Upper lobe of right lung (tissue), 1 donor: ENCODE results near the gene BASP1. TPM values are rescaled to one million over a fixed set of nuclear protein-coding genes. Genes with fewer than 3 reads are reported as not detected.
A peak's percentile ranks its signal among the peaks of the same experiment; 100 is the strongest.
"Not testable (repeated sequence)": the region's sequence is repeated elsewhere in the genome, so short reads cannot be mapped to it uniquely, and the experiment has no call there.

Source experiments
- ATAC-seq: fragments of 200-7000 bp; cut with Tn5 transposase; one replicate; pipeline ENCODE4 v1.9.1; 2020; ENCODE audit warnings: mild to moderate bottlenecking, moderate library complexity
- DNase-seq: peaks from one replicate; pipeline ENCODE4 v3.0.0-alpha.2; 2020
- H3K27ac ChIP-seq: fragments of 200-600 bp; one replicate; pipeline ENCODE4 v1.8.0; 2022
- H3K27me3 ChIP-seq: fragments of 200-600 bp; one replicate; pipeline ENCODE4 v1.8.0; 2022; ENCODE audit warnings: mild to moderate bottlenecking
- H3K36me3 ChIP-seq: fragments of 200-600 bp; one replicate; pipeline ENCODE4 v1.8.0; 2022
- H3K4me1 ChIP-seq: fragments of 200-600 bp; one replicate; pipeline ENCODE4 v1.8.0; 2022
- H3K4me3 ChIP-seq: fragments of 200-600 bp; one replicate; pipeline ENCODE4 v1.8.0; 2022; ENCODE audit warnings: mild to moderate bottlenecking
- H3K9me3 ChIP-seq: fragments of 200-600 bp; one replicate; pipeline ENCODE4 v1.8.0; 2022
- CTCF ChIP-seq: fragments of 200-600 bp; IDR thresholded peaks from one replicate; pipeline ENCODE4 v1.8.0; 2022; ENCODE audit warnings: antibody characterized with exemption
- intact Hi-C: fragments of 100-400 bp; cut with DNase I; formaldehyde crosslinking; loops from one replicate; pipeline ENCODE4 v1.11.0; 2022
- total RNA-seq: library from RNA; stranded (reverse); fragmentation: NEBNext Ultra II Directional; extraction: Animal tissue kit (Norgen Biotek cat#: 25700); gene quantifications from one replicate; pipeline ENCODE4 v1.2.1, GENCODE V29; 2021
- donor health status: DM: no; HTN: yes; CAD: no; lungs with severe emphysema.

BASP1 gene
- total RNA-seq, 1 donor from 2014 or later: 31.1 TPM

DNA sequence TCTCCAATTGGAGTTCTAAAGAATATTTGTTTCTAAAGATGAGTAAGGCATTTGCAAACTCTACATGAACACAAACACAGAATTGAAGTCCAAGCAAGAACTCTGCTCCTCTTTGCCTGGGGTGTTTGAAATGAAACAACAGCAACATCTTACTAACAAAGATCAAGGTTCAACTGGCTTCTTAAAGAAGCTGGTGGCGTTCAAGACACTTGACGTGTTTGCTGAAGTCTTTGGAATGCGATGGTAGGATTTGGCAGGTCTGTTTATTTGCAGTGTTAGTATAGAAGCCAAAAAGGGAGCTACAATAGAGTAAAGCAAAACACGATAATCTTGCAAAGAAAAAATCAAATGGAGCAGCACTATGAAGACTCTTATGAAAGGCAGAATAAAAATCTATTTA is 94.9 kb downstream of the BASP1 start:
- H3K4me3 ChIP-seq: no peak overlapping the region
- TF ChIP-seq CTCF: no peak
- H3K27me3 ChIP-seq: no peaks in the 10 kb centered on the region
- intact Hi-C loops: no loop called here
- no peak overlapping the region for H3K27ac ChIP-seq
- ATAC-seq: peak; percentile 70
- H3K36me3 ChIP-seq: no peaks in the 10 kb centered on the region
- no peak for DNase-seq
- no peaks in the 10 kb centered on the region for H3K9me3 ChIP-seq
- no peaks in the 10 kb centered on the region for H3K4me1 ChIP-seq

DNA sequence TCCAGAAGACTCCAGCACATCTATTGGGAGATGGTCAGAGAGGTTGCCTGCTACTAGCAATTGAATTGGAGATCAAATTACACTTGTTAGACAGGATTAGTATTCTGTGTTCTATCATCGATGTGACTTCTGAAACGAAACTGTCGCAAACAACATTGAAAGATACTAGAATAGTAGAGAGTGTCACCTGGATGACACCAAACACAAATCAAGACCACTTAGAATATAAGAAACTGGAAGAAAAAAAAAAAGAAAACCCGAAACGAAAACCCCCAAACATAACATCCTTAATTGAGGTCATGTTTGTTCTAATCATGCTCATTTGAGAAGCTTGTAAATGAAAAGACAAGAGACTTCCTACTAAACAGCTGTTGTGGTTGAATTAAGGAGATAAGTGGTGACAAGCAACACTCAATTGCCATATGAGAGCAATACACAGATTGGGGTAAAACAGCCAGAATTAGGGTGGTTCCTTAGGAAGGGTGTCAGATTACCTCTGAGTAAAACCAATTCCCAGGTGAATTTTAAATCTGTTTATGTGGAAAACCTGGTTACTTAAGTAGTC is 97.6 kb downstream of the BASP1 start:
- intact Hi-C loops: no loop called here
- TF ChIP-seq CTCF: no peak
- H3K4me3 ChIP-seq: no peak overlapping the region
- H3K9me3 ChIP-seq: no peaks in the 10 kb centered on the region
- ATAC-seq (no peak), DNase-seq (no peak)
- H3K36me3 ChIP-seq: no peaks in the 10 kb centered on the region
- no peak overlapping the region for H3K27ac ChIP-seq
- no peaks in the 10 kb centered on the region for H3K27me3 ChIP-seq
- no peaks in the 10 kb centered on the region for H3K4me1 ChIP-seq

- Histone ChIP-seq H3K4me1 (no peaks in the 10 kb centered on the region), H3K27ac (no peak overlapping the region), H3K27me3 (no peaks in the 10 kb centered on the region), H3K9me3 (no peaks in the 10 kb centered on the region), H3K4me3 (no peak overlapping the region), H3K36me3 (no peaks in the 10 kb centered on the region)
- intact Hi-C loops: no loop called here
- ATAC-seq (no peak), DNase-seq (no peak)
- TF ChIP-seq CTCF: no peak
Measured at GRCh38 chr5:17315710-17316221, 98.3 kb downstream of the BASP1 start.

DNA sequence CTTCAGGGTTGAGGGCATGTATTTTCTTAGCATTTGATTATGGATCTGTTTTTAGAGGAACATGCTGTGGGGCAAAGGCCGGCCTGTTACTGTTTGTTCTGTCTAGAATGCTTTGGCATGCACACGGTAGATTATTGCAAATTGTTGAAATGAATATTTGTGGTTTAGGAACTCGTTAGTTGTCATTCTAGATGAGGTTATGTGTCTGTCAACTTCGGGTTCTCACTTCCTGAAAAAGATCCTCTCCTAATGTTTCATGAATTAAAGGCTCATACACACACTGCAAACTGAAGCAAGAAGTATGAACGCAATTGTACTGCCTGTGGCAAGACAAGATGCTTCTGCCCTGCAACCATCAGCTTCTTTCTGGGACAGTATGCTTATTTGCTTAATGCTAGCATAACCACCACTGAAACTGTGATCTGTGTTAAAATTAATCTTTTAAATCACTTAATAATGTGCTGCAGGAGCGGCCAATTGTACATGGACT is 99.6 kb downstream of the BASP1 start:
- ATAC-seq: peak; percentile 88
- intact Hi-C loops: no loop called here
- Histone ChIP-seq H3K36me3 (no peaks in the 10 kb centered on the region), H3K27ac (no peak overlapping the region), H3K9me3 (no peaks in the 10 kb centered on the region), H3K4me1 (no peaks in the 10 kb centered on the region), H3K27me3 (no peaks in the 10 kb centered on the region), H3K4me3 (no peak overlapping the region)
- TF ChIP-seq CTCF: no peak
- no peak for DNase-seq

DNA sequence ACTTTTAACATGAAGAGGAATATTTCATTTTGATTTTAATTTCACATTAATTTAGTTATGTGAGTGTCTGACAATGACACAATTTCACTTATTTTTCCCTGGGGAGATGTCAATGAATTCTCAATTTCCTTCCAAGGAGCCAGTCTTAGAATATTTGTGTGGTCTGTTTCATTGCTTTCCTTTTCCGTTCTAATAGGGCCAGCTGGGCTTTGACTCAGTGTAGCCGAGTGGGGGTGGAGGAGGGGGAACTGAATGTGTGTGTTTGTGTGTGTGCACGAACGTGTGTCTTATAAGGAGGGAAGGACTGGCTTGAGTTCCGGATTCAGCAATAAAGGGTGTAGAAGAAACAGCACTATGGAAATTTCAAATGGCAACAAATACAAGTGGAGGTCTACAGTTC is 100.0 kb downstream of the BASP1 start:
- H3K36me3 ChIP-seq: no peaks in the 10 kb centered on the region
- no peak for TF ChIP-seq CTCF
- intact Hi-C loops: no loop called here
- H3K9me3 ChIP-seq: no peaks in the 10 kb centered on the region
- H3K4me1 ChIP-seq: no peaks in the 10 kb centered on the region
- ATAC-seq (peak; percentile 36), DNase-seq (no peak)
- H3K27ac ChIP-seq: no peak overlapping the region
- H3K4me3 ChIP-seq: no peak overlapping the region
- H3K27me3 ChIP-seq: no peaks in the 10 kb centered on the region

DNA sequence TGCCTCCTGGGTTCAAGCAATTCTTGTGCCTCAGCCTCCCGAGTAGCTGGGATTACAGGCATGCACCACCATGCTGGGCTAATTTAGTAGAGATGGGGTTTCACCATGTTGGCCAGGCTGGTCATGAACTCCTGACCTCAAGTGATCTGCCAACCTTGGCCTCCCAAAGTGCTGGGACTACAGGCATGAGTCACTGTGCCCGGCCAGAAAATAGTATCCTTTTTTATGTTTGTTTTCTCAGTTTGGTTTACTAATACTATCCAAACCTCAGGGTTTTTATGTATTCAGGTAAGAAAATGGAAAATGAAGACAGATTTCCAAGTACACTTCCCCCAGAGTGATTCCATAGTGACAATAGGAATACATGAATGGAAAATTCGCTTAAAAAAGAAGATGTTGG is 101.7 kb downstream of the BASP1 start:
- intact Hi-C loops, ATAC-seq: not testable (repeated sequence)

More for the DNA sequence above, 101.7 kb downstream of the BASP1 start:
- H3K9me3 ChIP-seq, H3K4me1 ChIP-seq, H3K27ac ChIP-seq, H3K4me3 ChIP-seq, H3K27me3 ChIP-seq, H3K36me3 ChIP-seq, DNase-seq: not testable (repeated sequence)
